Panc1 (cell line): ENCODE measurements around the gene PTGS2. TPM values are rescaled to one million over a fixed set of nuclear protein-coding genes. Genes with fewer than 3 reads are reported as not detected.

Experiments used
- ATAC-seq: fragments of 200-7000 bp; cut with Tn5 transposase; 2 replicates; pipeline ENCODE4 v1.9.1; 2020; ENCODE audit warnings: mild to moderate bottlenecking, moderate library complexity
- BruUV-seq: library from RNA; stranded (reverse); fragments of 400-500 nt; replicated peaks from 2 replicates; lab custom pipeline; 2021; lab: Mats Ljungman, UMichigan
- CTCF ChIA-PET: fragments of 300-600 bp; sonication (Branson Sonifier 250); formaldehyde crosslinking; loops from one replicate; lab custom pipeline; 2022; ENCODE audit warnings: antibody characterized with exemption; lab: Charles Lee
- POLR2A ChIA-PET: fragments of 300-600 bp; sonication (Branson Sonifier 250); formaldehyde crosslinking; loops from one replicate; lab custom pipeline; 2022; ENCODE audit warnings: antibody characterized with exemption; lab: Charles Lee
- DNase-seq: peaks from one replicate; pipeline ENCODE4 v3.0.0-alpha.2; 2010; ENCODE audit warnings: low read depth, low spot score
- H3K27ac ChIP-seq: 2 replicates; pipeline ENCODE4 v1.5.1; 2011; ENCODE audit warnings: mild to moderate bottlenecking, low read length, inconsistent platforms
- H3K27me3 ChIP-seq: fragments of 200-500 bp; sonication (Bioruptor generic); 2 replicates; pipeline ENCODE4 v1.6.0; 2014; ENCODE audit warnings: low read length, inconsistent platforms; ENCODE audit not compliant: control insufficient read depth, insufficient read depth
- H3K36me3 ChIP-seq: fragments of 200-500 bp; sonication (Bioruptor generic); 2 replicates; pipeline ENCODE4 v1.5.1; 2014; ENCODE audit warnings: inconsistent platforms, mild to moderate bottlenecking, low read length, moderate library complexity; ENCODE audit not compliant: control insufficient read depth, insufficient read depth
- H3K4me1 ChIP-seq: 2 replicates; pipeline ENCODE4 v1.5.1; 2011; ENCODE audit warnings: inconsistent platforms, mild to moderate bottlenecking, low read length, moderate library complexity; ENCODE audit not compliant: control insufficient read depth, insufficient read depth
- H3K4me3 ChIP-seq, 2 experiments: 2 replicates each; pipeline ENCODE4 v1.5.1; 2011 to 2012; ENCODE audit warnings: low read depth in 2 of 2, low read length in 2 of 2, mild to moderate bottlenecking in 2 of 2, inconsistent platforms in 1 of 2, moderate library complexity in 1 of 2
- H3K9me3 ChIP-seq: fragments of 200-500 bp; sonication (Bioruptor generic); 2 replicates; pipeline ENCODE4 v1.5.1; 2014; ENCODE audit warnings: low read depth, mild to moderate bottlenecking, inconsistent platforms, low read length, moderate library complexity; ENCODE audit not compliant: control insufficient read depth, insufficient read depth
- POLR2AphosphoS5 ChIP-seq: IDR thresholded peaks from 2 replicates; pipeline ENCODE4 v1.6.1; 2012; ENCODE audit warnings: mild to moderate bottlenecking, low read depth, low read length, moderate library complexity
- REST ChIP-seq, 2 experiments: IDR thresholded peaks; 2 replicates each; pipeline ENCODE4 v1.6.1; 2011 to 2012; ENCODE audit warnings: low read depth in 2 of 2, control low read depth in 1 of 2, low read length in 1 of 2, mild to moderate bottlenecking in 1 of 2, moderate library complexity in 1 of 2; ENCODE audit not compliant: insufficient read depth in 1 of 2
- SIN3A ChIP-seq: IDR thresholded peaks from 2 replicates; pipeline ENCODE4 v1.6.1; 2012; ENCODE audit warnings: low read depth, mild to moderate bottlenecking, low read length, moderate library complexity, borderline replicate concordance; ENCODE audit not compliant: insufficient read depth
- TCF7L2 ChIP-seq: IDR thresholded peaks from 2 replicates; pipeline ENCODE4 v1.6.1; 2011; ENCODE audit warnings: mild to moderate bottlenecking, low read depth, low read length, inconsistent platforms
- in situ Hi-C: cut with HindIII; loops from 2 replicates; pipeline ENCODE4 v1.10.0; 2016; ENCODE audit warnings: low sequenced_read_pairs, low pct_unique_long_range_greater_than_20kb
- intact Hi-C: fragments of 100-400 bp; cut with micrococcal nuclease; formaldehyde crosslinking; loops from one replicate; pipeline ENCODE4 v1.10.0; 2022; ENCODE audit not compliant: unreplicated experiment
- total RNA-seq: library from RNA; stranded (reverse); gene quantifications from one replicate; pipeline ENCODE4 v1.2.1, GENCODE V29; 2021; ENCODE audit not compliant: unreplicated experiment
- TF ChIP-seq, protein P1 (sequence below): fragments of 450-650 bp; IDR thresholded peaks from 2 replicates; pipeline ENCODE4 v1.5.1; 2017; ENCODE audit warnings: mild to moderate bottlenecking

The PTGS2 gene
- total RNA-seq, 1 experiment from 2014 or later = not detected

DNA sequence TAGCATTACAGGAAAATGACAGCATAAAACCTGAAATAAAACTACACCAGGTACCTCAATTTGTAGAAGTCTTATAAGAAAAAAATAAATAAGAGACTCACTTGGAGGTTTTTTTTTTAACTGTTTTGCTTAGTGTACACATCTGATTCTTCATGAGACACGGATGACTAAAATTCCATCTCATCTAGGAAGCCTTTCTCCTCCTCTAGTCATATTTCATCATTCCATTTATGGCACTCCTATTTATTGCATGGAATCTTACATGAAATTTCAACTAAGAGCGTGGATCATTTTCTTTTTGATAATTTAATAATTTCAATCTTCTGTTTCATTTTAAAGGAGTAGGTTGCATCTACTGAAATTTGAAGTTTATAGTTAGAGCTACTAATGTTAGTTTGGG, 1.6 kb upstream of the PTGS2 start:
- intact Hi-C loops = loop anchor here (10.0 kb wide), 1 partner anchor 197 kb away; no protein-coding TSS in a partner anchor
- H3K9me3 ChIP-seq = no peaks in the 10 kb centered on the region
- DNase-seq (no peak), ATAC-seq (no peak)
- H3K27me3 ChIP-seq = peaks cover 19% of the 10 kb centered on the region
- no peak overlapping the region for H3K27ac ChIP-seq
- H3K4me1 ChIP-seq = peaks cover 5% of the 10 kb centered on the region; the same call in 1 of the 2 replicates
- in situ Hi-C loops = no loop called here
- ChIA-PET CTCF (no interaction called here), POLR2A (no interaction called here)
- no peak for TF ChIP-seq TCF7L2
- TF ChIP-seq REST (IDR thresholded peaks at IDR 0.05; ENCODE audit: insufficient read depth in 1 of 2, low read depth in 2 of 2, low read length in 1 of 2) = no peak
- no peak for TF ChIP-seq POLR2AphosphoS5
- no peak for TF ChIP-seq SIN3A
- TF ChIP-seq, protein P1, sequence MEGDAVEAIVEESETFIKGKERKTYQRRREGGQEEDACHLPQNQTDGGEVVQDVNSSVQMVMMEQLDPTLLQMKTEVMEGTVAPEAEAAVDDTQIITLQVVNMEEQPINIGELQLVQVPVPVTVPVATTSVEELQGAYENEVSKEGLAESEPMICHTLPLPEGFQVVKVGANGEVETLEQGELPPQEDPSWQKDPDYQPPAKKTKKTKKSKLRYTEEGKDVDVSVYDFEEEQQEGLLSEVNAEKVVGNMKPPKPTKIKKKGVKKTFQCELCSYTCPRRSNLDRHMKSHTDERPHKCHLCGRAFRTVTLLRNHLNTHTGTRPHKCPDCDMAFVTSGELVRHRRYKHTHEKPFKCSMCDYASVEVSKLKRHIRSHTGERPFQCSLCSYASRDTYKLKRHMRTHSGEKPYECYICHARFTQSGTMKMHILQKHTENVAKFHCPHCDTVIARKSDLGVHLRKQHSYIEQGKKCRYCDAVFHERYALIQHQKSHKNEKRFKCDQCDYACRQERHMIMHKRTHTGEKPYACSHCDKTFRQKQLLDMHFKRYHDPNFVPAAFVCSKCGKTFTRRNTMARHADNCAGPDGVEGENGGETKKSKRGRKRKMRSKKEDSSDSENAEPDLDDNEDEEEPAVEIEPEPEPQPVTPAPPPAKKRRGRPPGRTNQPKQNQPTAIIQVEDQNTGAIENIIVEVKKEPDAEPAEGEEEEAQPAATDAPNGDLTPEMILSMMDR = no peak
- no peaks in the 10 kb centered on the region for H3K36me3 ChIP-seq
- no peak overlapping the region for H3K4me3 ChIP-seq
- no TSS peak for BruUV-seq

- TF ChIP-seq POLR2AphosphoS5 (no peak), SIN3A (no peak)
- TF ChIP-seq, protein P1 = no peak
- BruUV-seq = no TSS peak
- in situ Hi-C loops = no loop called here
- no peak for DNase-seq
- ChIA-PET POLR2A (no interaction called here), CTCF (no interaction called here)
- intact Hi-C loops = loop anchor here (10.0 kb wide), 1 partner anchor 196 kb away; no protein-coding TSS in a partner anchor
- peaks cover 5% of the 10 kb centered on the region; the same call in 1 of the 2 replicates for H3K4me1 ChIP-seq
- H3K36me3 ChIP-seq = no peaks in the 10 kb centered on the region
- 0 out of 2 replicates have a peak, but pooled peaks have one; percentile 21 for ATAC-seq
- H3K27me3 ChIP-seq = peaks cover 19% of the 10 kb centered on the region
- peak overlapping the region; percentile 49 to 70; a peak in 3 of 4 replicates for H3K4me3 ChIP-seq
- H3K9me3 ChIP-seq = no peaks in the 10 kb centered on the region
- H3K27ac ChIP-seq = no peak overlapping the region
Observed at GRCh38 chr1:186681121-186681520, 898 bp upstream of the PTGS2 start.
